ENCODE data around the gene CDCA3. TPM values are rescaled to one million over a fixed set of nuclear protein-coding genes. Genes with fewer than 3 reads are reported as not detected.

The CDCA3 gene
- total RNA-seq, 1 experiment from 2014 or later, result 57.1 TPM

GRCh38 chr12:6819106-6820030 lies 31.7 kb downstream of the CDCA3 start:
- Mint-ChIP-seq H3K4me1 (ENCODE audit: low read depth, unreplicated experiment) (no peaks in the 10 kb centered on the region), H3K9me3 (ENCODE audit: low read depth, unreplicated experiment) (no peaks in the 10 kb centered on the region), H3K27ac (ENCODE audit: unreplicated experiment) (no peak overlapping the region), H3K36me3 (ENCODE audit: insufficient read depth, unreplicated experiment) (no peaks in the 10 kb centered on the region), H3K4me3 (ENCODE audit: low read depth, unreplicated experiment) (no peak overlapping the region), H3K27me3 (ENCODE audit: unreplicated experiment) (peaks cover 98% of the 10 kb centered on the region)
- TF ChIP-seq, protein P1, sequence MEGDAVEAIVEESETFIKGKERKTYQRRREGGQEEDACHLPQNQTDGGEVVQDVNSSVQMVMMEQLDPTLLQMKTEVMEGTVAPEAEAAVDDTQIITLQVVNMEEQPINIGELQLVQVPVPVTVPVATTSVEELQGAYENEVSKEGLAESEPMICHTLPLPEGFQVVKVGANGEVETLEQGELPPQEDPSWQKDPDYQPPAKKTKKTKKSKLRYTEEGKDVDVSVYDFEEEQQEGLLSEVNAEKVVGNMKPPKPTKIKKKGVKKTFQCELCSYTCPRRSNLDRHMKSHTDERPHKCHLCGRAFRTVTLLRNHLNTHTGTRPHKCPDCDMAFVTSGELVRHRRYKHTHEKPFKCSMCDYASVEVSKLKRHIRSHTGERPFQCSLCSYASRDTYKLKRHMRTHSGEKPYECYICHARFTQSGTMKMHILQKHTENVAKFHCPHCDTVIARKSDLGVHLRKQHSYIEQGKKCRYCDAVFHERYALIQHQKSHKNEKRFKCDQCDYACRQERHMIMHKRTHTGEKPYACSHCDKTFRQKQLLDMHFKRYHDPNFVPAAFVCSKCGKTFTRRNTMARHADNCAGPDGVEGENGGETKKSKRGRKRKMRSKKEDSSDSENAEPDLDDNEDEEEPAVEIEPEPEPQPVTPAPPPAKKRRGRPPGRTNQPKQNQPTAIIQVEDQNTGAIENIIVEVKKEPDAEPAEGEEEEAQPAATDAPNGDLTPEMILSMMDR (IDR thresholded peaks at IDR 0.05; ENCODE audit: unreplicated experiment), result no peak
- no TSS peak for BruUV-seq (replicated peaks)
- CTCF ChIA-PET, result interaction anchor here (0.6 kb wide), 1 partner anchor 10 kb away, joined by 4 read pairs; no protein-coding TSS in a partner anchor
- DNase-seq, result no peak
- intact Hi-C loops (cut with micrococcal nuclease; ENCODE audit: unreplicated experiment), result loop anchor here (10.0 kb wide), 1 partner anchor 205 kb away; no protein-coding TSS in a partner anchor

DNA sequence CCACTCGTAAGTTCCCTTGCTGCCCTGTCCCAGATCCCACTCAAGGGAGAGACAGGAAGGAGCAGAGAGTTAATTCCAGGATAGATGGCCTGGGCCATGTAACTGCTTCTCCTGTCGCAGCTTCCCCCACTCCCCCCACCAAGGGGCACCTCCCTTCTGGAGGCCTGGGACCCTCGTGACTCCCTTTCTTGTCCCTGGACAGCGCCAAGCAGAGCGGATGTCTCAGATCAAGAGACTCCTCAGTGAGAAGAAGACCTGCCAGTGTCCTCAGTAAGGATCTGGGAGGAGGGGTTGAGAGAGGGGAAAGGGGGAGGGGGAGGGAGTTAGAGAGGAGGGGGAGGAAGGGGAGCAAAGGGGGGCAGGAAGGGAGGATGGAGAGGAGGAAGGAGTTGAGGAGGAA lies 32.4 kb downstream of the CDCA3 start:
- no peaks in the 10 kb centered on the region for H3K36me3 Mint-ChIP-seq (ENCODE audit: insufficient read depth, unreplicated experiment)
- H3K4me3 Mint-ChIP-seq (ENCODE audit: low read depth, unreplicated experiment), result no peak overlapping the region
- intact Hi-C loops (cut with micrococcal nuclease; ENCODE audit: unreplicated experiment), result no loop called here
- no peaks in the 10 kb centered on the region for H3K4me1 Mint-ChIP-seq (ENCODE audit: low read depth, unreplicated experiment)
- no peaks in the 10 kb centered on the region for H3K9me3 Mint-ChIP-seq (ENCODE audit: low read depth, unreplicated experiment)
- DNase-seq, result no peak
- no TSS peak for BruUV-seq (replicated peaks)
- H3K27me3 Mint-ChIP-seq (ENCODE audit: unreplicated experiment), result peaks cover 98% of the 10 kb centered on the region
- CTCF ChIA-PET, result no interaction called here
- no peak overlapping the region for H3K27ac Mint-ChIP-seq (ENCODE audit: unreplicated experiment)
- TF ChIP-seq, protein P1 (IDR thresholded peaks at IDR 0.05; ENCODE audit: unreplicated experiment), result no peak

- TF ChIP-seq, protein P1 (IDR thresholded peaks at IDR 0.05; ENCODE audit: unreplicated experiment), result no peak
- BruUV-seq (replicated peaks), result no TSS peak
- CTCF ChIA-PET, result no interaction called here
- Mint-ChIP-seq H3K27ac (ENCODE audit: unreplicated experiment) (no peak overlapping the region), H3K9me3 (ENCODE audit: low read depth, unreplicated experiment) (no peaks in the 10 kb centered on the region), H3K4me3 (ENCODE audit: low read depth, unreplicated experiment) (no peak overlapping the region), H3K27me3 (ENCODE audit: unreplicated experiment) (peaks cover 97% of the 10 kb centered on the region), H3K4me1 (ENCODE audit: low read depth, unreplicated experiment) (no peaks in the 10 kb centered on the region), H3K36me3 (ENCODE audit: insufficient read depth, unreplicated experiment) (no peaks in the 10 kb centered on the region)
- intact Hi-C loops (cut with micrococcal nuclease; ENCODE audit: unreplicated experiment), result no loop called here
- no peak for DNase-seq
Measured at GRCh38 chr12:6818222-6818621, 32.9 kb downstream of the CDCA3 start.

GRCh38 chr12:6817662-6818157 lies 33.4 kb downstream of the CDCA3 start:
- peaks cover 92% of the 10 kb centered on the region for H3K27me3 Mint-ChIP-seq (ENCODE audit: unreplicated experiment)

More at GRCh38 chr12:6817662-6818157, 33.4 kb downstream of the CDCA3 start:
- TF ChIP-seq, protein P1 (IDR thresholded peaks at IDR 0.05; ENCODE audit: unreplicated experiment), result no peak
- H3K4me3 Mint-ChIP-seq (ENCODE audit: low read depth, unreplicated experiment), result no peak overlapping the region
- H3K4me1 Mint-ChIP-seq (ENCODE audit: low read depth, unreplicated experiment), result no peaks in the 10 kb centered on the region
- no peaks in the 10 kb centered on the region for H3K36me3 Mint-ChIP-seq (ENCODE audit: insufficient read depth, unreplicated experiment)
- intact Hi-C loops (cut with micrococcal nuclease; ENCODE audit: unreplicated experiment), result no loop called here
- no TSS peak for BruUV-seq (replicated peaks)
- CTCF ChIA-PET, result no interaction called here
- no peak overlapping the region for H3K27ac Mint-ChIP-seq (ENCODE audit: unreplicated experiment)
- no peak for DNase-seq
- no peaks in the 10 kb centered on the region for H3K9me3 Mint-ChIP-seq (ENCODE audit: low read depth, unreplicated experiment)
